Keratinocyte (primary cell): Measurements from ENCODE around the gene RIMBP3B.
"Not testable (repeated sequence)": the region's sequence is repeated elsewhere in the genome, so short reads cannot be mapped to it uniquely, and the experiment has no call there.

Source experiments
- EZH2 ChIP-seq: IDR thresholded peaks from one replicate; pipeline ENCODE4 v1.6.1; 2012; ENCODE audit warnings: inconsistent platforms, mild to moderate bottlenecking, low read length, moderate library complexity
- TF ChIP-seq, protein P1 (sequence below), 3 experiments: IDR thresholded peaks in 1 of 3; conservative IDR thresholded peaks in 1 of 3; optimal IDR thresholded peaks in 1 of 3; 2 replicates in 2 of 3; 3 replicates in 1 of 3; pipeline versions ENCODE3 to v1.5.1; 2011; ENCODE audit warnings: low read length in 3 of 3, mild to moderate bottlenecking in 3 of 3, moderate library complexity in 2 of 3, control low read depth in 1 of 3, inconsistent platforms in 1 of 3; ENCODE audit not compliant: insufficient read depth in 2 of 3; ENCODE audit errors: extremely low read depth in 1 of 3

DNA sequence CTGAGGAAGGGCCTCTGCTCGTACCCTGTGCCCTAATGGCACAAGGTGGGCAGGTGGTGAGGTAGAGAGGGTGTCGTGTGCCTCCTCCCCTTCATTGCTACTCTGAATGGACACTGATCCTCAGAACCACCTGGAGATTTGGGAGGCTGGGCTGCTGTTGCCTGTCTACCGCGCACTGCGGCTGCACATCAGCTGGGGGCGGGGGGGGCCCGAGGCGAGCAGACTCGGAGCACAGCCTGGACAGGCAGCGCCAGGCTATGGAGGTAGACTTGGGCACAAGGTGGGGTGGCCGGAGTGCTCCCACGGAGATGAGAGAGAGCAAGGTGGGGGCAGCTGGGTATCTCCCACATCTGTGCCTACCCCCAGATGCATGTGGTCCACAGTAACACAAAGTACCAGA is 26.0 kb upstream of the RIMBP3B start:
- TF ChIP-seq, protein P1, sequence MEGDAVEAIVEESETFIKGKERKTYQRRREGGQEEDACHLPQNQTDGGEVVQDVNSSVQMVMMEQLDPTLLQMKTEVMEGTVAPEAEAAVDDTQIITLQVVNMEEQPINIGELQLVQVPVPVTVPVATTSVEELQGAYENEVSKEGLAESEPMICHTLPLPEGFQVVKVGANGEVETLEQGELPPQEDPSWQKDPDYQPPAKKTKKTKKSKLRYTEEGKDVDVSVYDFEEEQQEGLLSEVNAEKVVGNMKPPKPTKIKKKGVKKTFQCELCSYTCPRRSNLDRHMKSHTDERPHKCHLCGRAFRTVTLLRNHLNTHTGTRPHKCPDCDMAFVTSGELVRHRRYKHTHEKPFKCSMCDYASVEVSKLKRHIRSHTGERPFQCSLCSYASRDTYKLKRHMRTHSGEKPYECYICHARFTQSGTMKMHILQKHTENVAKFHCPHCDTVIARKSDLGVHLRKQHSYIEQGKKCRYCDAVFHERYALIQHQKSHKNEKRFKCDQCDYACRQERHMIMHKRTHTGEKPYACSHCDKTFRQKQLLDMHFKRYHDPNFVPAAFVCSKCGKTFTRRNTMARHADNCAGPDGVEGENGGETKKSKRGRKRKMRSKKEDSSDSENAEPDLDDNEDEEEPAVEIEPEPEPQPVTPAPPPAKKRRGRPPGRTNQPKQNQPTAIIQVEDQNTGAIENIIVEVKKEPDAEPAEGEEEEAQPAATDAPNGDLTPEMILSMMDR (optimal IDR thresholded peaks at IDR 0.05 in 1 of 3, IDR thresholded peaks at IDR 0.05 in 1 of 3, conservative IDR thresholded peaks at IDR 0.05 in 1 of 3; ENCODE audit: extremely low read depth in 1 of 3, insufficient read depth in 2 of 3, low read length in 3 of 3), result not testable (repeated sequence)
- not testable (repeated sequence) for TF ChIP-seq EZH2
